ENCODE results near the gene DDX50.

- TF ChIP-seq CTCF (IDR thresholded peaks at IDR 0.05; ENCODE audit: low read depth, low read length) (no peak), MAX (IDR thresholded peaks at IDR 0.05; ENCODE audit: low read depth, low read length) (no peak), POLR2A (IDR thresholded peaks at IDR 0.05; ENCODE audit: extremely low read depth, insufficient read length) (no peak), MYC (IDR thresholded peaks at IDR 0.05; ENCODE audit: low read depth, low read length) (no peak)
Measured at GRCh38 chr10:68938884-68939283, 37.8 kb downstream of the DDX50 start.
